HEK293T (cell line): ENCODE data around the gene VTI1A.

Experiments
- CTCF ChIA-PET: fragments of 350-600 bp; formaldehyde crosslinking; extraction: SDS; loops from one replicate; lab custom pipeline; 2021; ENCODE audit warnings: antibody characterized with exemption, inconsistent platforms; lab: Yijun Ruan, JAX
- POLR2A ChIA-PET: fragments of 350-600 bp; formaldehyde crosslinking; extraction: SDS; loops from one replicate; lab custom pipeline; 2020; ENCODE audit warnings: antibody characterized with exemption, inconsistent platforms; lab: Yijun Ruan, JAX
- DNase-seq: peaks from one replicate; pipeline ENCODE4 v3.0.0; 2012; ENCODE audit warnings: mixed read lengths; ENCODE audit errors: extremely low spot score
- ARNT ChIP-seq: fragments of 450-650 bp; IDR thresholded peaks from 2 replicates; pipeline ENCODE4 v1.6.1; 2017; ENCODE audit warnings: mild to moderate bottlenecking
- BHLHE40 ChIP-seq: fragments of 450-650 bp; IDR thresholded peaks from 2 replicates; pipeline ENCODE4 v1.6.1; 2016; ENCODE audit warnings: mild to moderate bottlenecking, moderate library complexity, borderline replicate concordance
- CTBP1 ChIP-seq: fragments of 450-650 bp; IDR thresholded peaks from 2 replicates; pipeline ENCODE4 v1.6.1; 2016; ENCODE audit warnings: borderline replicate concordance
- ELF4 ChIP-seq: fragments of 450-650 bp; IDR thresholded peaks from 2 replicates; pipeline ENCODE4 v1.6.1; 2017; ENCODE audit warnings: antibody characterized with exemption
- FOXA1 ChIP-seq: fragments of 450-650 bp; IDR thresholded peaks from 2 replicates; pipeline ENCODE4 v1.6.1; 2016; ENCODE audit warnings: mild to moderate bottlenecking
- FOXK2 ChIP-seq: fragments of 450-650 bp; IDR thresholded peaks from 2 replicates; pipeline ENCODE4 v1.6.1; 2016; ENCODE audit warnings: mild to moderate bottlenecking
- FOXM1 ChIP-seq: fragments of 450-650 bp; IDR thresholded peaks from 2 replicates; pipeline ENCODE4 v1.6.1; 2017; ENCODE audit warnings: mild to moderate bottlenecking, borderline replicate concordance
- HDGF ChIP-seq: fragments of 450-650 bp; IDR thresholded peaks from 2 replicates; pipeline ENCODE4 v1.6.1; 2017; ENCODE audit warnings: antibody characterized with exemption, borderline replicate concordance
- L3MBTL2 ChIP-seq: fragments of 450-650 bp; conservative IDR thresholded peaks from 2 replicates; pipeline ENCODE4 v1.6.1; 2016; ENCODE audit warnings: mild to moderate bottlenecking
- LEF1 ChIP-seq: fragments of 450-650 bp; IDR thresholded peaks from 2 replicates; pipeline ENCODE4 v1.6.1; 2017; ENCODE audit warnings: mild to moderate bottlenecking, borderline replicate concordance
- NFRKB ChIP-seq: fragments of 450-650 bp; IDR thresholded peaks from 2 replicates; pipeline ENCODE4 v1.6.1; 2016; ENCODE audit warnings: mild to moderate bottlenecking, moderate library complexity
- SP1 ChIP-seq: fragments of 450-650 bp; IDR thresholded peaks from 2 replicates; pipeline ENCODE4 v1.6.1; 2017
- SUZ12 ChIP-seq: fragments of 450-650 bp; IDR thresholded peaks from 2 replicates; pipeline ENCODE4 v1.6.1; 2016; ENCODE audit warnings: mild to moderate bottlenecking
- TARDBP ChIP-seq: fragments of 450-650 bp; IDR thresholded peaks from 2 replicates; pipeline ENCODE4 v1.6.1; 2016
- ZNF384 ChIP-seq: fragments of 450-650 bp; IDR thresholded peaks from 2 replicates; pipeline ENCODE4 v1.6.1; 2016
- TF ChIP-seq, protein P1 (sequence below): fragments of 450-650 bp; IDR thresholded peaks from 2 replicates; pipeline ENCODE4 v1.6.1; 2016

Gene VTI1A

DNA sequence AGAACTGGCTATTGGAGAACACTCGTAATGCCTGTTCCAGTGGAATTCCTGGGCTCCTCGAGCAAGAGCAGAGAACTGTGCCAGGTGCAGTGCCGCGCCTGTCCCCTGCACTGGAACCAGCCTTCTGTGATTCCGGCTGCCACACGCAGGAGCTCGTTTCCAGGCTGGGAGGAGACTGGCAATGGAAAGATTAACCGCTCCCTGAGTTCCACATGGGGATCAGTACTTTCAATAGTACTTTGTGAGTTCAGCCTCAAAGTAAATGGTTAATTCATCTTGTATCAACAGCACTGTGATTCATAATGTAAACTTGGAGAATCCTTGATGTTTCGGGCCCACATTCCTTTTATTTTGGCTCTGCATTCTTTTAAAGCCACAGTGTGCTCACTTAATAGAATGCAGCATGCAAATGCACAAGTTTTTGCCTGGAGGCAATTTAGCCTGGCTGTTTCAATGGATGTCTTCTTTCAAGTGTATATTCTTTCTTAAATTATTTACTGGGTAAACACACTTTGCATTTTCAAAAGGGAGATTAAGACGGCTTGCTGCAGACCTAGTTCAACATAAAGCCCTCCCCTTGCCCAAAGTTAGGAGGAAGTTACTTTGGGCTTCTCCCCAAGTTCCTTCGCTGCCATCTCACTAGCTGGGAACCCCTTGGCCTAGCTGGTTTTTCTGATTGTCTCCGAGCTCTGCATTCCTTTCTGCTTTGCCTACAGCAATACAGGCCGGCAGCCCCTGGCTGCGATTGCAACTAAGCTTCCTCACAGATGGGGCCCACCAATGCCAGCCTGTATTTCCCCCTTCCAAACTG is 364.9 kb downstream of the VTI1A start:
- ChIA-PET CTCF (no interaction called here), POLR2A (no interaction called here)
- no peak for TF ChIP-seq ELF4
- no peak for DNase-seq

DNA sequence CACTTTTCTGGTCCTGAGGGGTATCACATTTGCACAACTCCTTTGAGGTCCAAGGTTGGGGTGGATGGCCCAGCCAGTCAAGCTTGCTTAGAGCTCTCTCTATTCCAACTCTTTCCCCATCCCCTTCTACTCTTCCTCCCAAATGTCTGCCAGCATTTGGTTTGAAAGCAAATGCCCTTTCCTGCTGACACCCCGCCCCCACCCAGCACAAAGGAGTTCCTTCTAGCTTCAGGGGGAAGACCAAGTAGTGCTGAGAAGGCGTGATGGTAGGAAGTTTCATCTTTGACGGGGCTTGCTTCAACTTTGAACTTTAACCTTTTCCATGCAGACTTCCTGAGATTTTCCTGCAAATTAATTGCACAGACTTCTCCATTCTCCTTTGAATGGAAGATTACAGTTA is 365.6 kb downstream of the VTI1A start:
- POLR2A ChIA-PET: no interaction called here
- DNase-seq: no peak
- TF ChIP-seq HDGF: no peak
- no peak for TF ChIP-seq BHLHE40
- no peak for TF ChIP-seq FOXM1
- TF ChIP-seq SP1: no peak
- no peak for TF ChIP-seq ELF4
- TF ChIP-seq FOXK2: no peak
- no peak for TF ChIP-seq ZNF384
- TF ChIP-seq ARNT: no peak
- TF ChIP-seq, protein P1, sequence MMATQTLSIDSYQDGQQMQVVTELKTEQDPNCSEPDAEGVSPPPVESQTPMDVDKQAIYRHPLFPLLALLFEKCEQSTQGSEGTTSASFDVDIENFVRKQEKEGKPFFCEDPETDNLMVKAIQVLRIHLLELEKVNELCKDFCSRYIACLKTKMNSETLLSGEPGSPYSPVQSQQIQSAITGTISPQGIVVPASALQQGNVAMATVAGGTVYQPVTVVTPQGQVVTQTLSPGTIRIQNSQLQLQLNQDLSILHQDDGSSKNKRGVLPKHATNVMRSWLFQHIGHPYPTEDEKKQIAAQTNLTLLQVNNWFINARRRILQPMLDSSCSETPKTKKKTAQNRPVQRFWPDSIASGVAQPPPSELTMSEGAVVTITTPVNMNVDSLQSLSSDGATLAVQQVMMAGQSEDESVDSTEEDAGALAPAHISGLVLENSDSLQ: no peak
- no peak for TF ChIP-seq TARDBP
- no peak for TF ChIP-seq CTBP1
- TF ChIP-seq FOXA1: no peak
- TF ChIP-seq L3MBTL2: no peak
- no peak for TF ChIP-seq NFRKB
- no peak for TF ChIP-seq SUZ12
- no peak for TF ChIP-seq LEF1
- CTCF ChIA-PET: no interaction called here

DNA sequence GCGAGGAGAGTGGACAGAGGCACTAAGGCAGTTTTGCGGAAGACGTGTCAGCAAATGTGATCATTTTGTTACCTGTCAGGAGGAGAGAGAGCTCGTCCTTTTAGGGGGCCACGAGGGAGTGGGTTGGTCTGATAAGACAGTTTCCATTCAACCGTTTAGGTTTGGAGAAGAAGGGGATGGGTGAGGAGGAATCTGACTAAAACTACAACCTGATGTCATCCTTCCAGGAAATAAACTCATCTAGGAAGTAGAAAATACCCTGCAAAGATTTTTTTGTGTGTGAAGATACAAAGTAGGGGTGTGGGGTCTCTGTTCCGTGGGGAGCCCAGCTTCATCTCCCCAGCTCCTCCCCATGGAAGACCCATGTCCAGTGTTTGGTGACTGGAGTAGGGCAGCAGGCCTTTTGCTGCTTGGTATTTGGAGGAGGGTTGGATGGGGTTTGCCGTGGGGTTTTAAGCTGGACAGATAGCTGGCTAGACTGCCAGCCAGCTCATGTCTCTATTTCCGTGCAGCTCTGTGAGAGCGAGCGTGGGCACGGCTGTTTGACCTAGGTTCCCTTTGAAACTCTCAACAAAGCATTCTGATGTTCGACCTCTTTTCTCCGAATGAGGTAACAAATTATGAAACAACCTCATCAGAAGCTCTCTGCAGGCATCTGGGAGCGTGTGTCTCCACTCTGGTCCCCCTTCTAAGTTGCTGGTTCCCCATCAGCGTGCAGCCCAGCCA is 367.0 kb downstream of the VTI1A start:
- ChIA-PET POLR2A (no interaction called here), CTCF (interaction anchor here (0.5 kb wide), 1 partner anchor 312 kb away, joined by 4 read pairs; no protein-coding TSS in a partner anchor)
- no peak for DNase-seq
- TF ChIP-seq BHLHE40 (no peak), L3MBTL2 (no peak), ELF4 (no peak), FOXK2 (no peak), SUZ12 (no peak), SP1 (no peak)

DNA sequence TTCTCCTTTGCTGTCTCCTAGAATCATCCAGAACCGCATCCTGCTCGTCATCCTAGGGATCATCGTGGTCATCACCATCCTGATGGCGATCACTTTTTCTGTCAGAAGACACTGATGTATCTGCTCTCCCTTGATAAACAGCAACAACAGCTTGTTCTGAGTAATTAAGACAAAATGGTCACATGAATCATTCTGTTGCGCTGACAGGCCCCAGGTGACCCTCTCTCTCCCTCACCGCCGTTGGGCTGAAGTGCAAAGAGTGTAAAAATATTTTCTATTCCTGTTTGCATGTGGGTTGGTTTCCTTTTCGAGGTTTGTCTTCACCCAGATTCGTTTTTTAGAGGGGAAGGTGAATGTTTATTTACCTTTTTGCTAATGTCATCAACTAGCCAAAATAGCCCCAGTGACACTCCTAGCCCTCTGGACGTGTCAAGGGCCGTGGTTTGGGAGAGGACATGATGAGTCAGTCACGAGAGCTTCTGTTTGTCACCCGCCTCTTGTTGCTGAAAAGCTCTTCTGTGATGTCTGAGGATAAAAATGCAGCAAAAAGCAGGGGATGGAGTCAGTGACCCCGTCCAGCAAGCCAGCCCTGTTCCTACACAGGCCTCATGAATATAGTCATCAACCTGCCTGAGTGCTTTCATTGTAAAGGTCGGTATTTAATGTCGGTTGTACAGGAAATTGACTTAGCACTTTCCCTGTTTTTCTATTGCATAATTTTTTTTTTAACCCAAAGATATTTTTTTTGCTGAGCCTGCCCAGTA is 368.4 kb downstream of the VTI1A start:
- POLR2A ChIA-PET: no interaction called here
- no peak for DNase-seq

DNA sequence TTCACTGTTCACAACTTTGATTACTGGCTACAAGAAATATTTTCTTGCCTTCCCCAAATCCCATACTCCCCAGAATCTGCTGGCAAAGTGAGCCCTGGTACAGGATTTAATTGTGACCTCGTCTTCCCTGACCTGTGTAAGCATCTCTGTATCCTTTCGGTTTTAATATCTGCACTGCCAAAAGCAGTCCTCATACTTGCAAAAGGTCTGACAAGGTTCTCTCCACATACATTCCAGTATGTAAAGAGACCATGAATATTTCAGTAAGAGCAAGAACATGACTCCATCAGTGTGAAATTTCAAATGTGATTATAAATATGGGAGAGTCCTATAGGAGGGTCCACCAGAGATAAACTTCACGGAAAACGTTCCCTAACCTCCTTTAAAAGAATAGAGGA is 369.0 kb downstream of the VTI1A start:
- ChIA-PET CTCF (no interaction called here), POLR2A (no interaction called here)
- TF ChIP-seq FOXM1 (no peak), SP1 (no peak), BHLHE40 (no peak), FOXA1 (no peak), FOXK2 (no peak), HDGF (no peak), ELF4 (no peak), CTBP1 (no peak), SUZ12 (no peak), LEF1 (no peak), TARDBP (no peak), NFRKB (no peak), ARNT (no peak), ZNF384 (no peak), L3MBTL2 (no peak)
- TF ChIP-seq, protein P1: no peak
- DNase-seq: no peak

More for the DNA sequence above, 368.4 kb downstream of the VTI1A start:
- CTCF ChIA-PET: no interaction called here
- TF ChIP-seq BHLHE40 (no peak), ELF4 (no peak), FOXK2 (no peak), NFRKB (no peak), SUZ12 (no peak), ZNF384 (no peak), CTBP1 (no peak), HDGF (no peak), LEF1 (no peak), ARNT (no peak)
- TF ChIP-seq, protein P1: no peak

DNA sequence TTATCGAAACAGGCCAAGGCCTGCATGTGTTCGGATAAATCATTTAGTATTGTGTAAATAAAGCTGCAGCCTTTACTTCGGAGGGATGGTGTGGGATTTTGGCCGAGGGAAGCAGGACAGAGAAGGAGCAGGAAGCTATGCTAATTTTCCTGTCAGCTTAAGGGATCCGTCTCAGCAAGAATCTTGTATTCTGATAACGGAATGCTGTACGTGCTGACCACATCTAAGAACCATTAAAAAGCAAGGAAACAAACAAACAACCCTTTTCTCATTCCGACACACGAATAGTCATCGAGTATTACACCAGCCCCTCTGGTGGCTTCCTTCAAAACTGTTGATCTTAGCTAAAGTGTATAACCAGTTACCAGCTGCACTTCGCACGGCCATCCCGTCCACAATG is 369.9 kb downstream of the VTI1A start:
- ChIA-PET CTCF (interaction anchor here (0.5 kb wide), 1 partner anchor 131 kb away, joined by 5 read pairs; no protein-coding TSS in a partner anchor), POLR2A (no interaction called here)
- TF ChIP-seq NFRKB: no peak
- TF ChIP-seq LEF1: no peak
- no peak for TF ChIP-seq CTBP1
- TF ChIP-seq BHLHE40: no peak
- TF ChIP-seq, protein P1: no peak
- no peak for TF ChIP-seq ZNF384
- TF ChIP-seq FOXK2: no peak
- DNase-seq: no peak
